GM11168 (cell line): ENCODE measurements around the gene ACADM.
"Not testable (repeated sequence)": the region's sequence is repeated elsewhere in the genome, so short reads cannot be mapped to it uniquely, and the experiment has no call there.

ENCODE experiments used
- in situ Hi-C: fragments of 300-500 bp; cut with MboI; formaldehyde crosslinking; loops from one replicate; pipeline ENCODE4 v1.12.0; 2022; ENCODE audit warnings: low sequenced_read_pairs; ENCODE audit not compliant: unreplicated experiment

ACADM gene

GRCh38 chr1:75791022-75791421 is 66.5 kb downstream of the ACADM start:
- in situ Hi-C loops: no loop called here

GRCh38 chr1:75792091-75792490 is 67.6 kb downstream of the ACADM start:
- in situ Hi-C loops: no loop called here

GRCh38 chr1:75794382-75794781 is 69.9 kb downstream of the ACADM start:
- in situ Hi-C loops: no loop called here

DNA sequence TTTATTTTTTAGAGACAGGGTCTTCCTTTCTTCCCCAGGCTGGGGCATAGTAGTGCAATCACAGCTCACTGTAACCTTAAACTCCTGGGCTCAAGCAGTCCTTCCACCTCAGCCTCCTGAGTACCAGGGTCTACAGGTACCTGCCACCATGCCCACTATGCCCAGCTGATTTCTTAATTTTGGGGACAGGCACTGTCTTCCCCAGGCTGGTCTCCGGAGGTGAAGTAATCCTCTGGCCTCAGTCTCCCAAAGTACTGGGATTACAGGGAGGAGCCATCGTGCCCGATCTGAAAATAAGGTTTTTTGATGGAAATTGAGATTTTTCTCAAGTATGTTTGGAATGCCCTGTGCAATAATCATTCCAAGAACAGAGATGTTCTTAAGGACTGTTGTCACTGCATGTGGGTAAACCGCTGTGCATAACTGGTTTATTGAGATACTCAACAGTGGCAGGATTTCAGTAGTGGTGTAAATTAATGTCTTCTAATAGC is 71.2 kb downstream of the ACADM start:
- in situ Hi-C loops: no loop called here

DNA sequence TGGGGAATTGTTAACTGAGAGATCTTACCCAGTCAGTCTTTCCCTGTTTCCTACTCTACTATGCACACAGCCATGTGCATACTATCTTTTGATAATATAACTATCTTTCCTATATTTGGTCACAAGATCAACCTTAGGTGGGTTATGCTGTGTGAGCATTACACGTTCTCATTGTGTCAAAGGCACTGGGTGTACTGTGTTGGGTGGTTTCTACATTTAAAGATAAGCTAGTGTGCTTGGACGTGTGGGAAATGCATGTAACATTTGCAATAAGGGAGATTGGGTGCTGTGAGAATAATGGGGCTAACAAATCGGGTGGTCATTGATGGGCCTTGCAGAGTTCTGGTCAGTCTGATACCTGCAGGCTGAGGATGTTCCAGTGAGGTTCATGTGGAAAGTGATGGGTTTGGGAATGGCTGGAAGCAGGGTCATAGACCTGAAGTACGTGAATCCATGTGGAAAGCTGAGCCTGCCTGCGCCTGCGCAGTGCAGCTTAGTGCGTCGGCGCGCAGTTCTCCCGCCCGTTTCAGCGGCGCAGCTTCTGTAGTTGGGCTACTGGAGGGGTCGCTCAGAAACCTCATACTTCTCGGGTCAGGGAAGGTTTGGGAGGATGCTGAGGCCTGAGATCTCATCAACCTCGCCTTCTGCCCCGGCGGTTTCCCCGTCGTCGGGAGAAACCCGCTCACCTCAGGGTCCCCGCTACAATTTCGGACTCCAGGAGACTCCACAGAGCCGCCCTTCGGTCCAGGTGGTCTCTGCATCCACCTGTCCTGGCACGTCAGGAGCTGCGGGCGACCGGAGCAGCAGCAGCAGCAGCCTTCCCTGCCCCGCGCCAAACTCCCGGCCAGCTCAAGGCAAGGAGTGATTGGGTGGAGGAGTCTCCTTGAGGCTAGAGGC is 72.1 kb downstream of the ACADM start, which contains the start of gene MSH4:
MSH4 (plus strand) TSS at position 507 of the 897 bp plus-strand sequence; CDS start at position 611, 104 bp downstream.
- in situ Hi-C loops: no loop called here

- in situ Hi-C loops: no loop called here
These were observed 72.7 kb downstream of the ACADM start for GRCh38 chr1:75797273-75797588.

DNA sequence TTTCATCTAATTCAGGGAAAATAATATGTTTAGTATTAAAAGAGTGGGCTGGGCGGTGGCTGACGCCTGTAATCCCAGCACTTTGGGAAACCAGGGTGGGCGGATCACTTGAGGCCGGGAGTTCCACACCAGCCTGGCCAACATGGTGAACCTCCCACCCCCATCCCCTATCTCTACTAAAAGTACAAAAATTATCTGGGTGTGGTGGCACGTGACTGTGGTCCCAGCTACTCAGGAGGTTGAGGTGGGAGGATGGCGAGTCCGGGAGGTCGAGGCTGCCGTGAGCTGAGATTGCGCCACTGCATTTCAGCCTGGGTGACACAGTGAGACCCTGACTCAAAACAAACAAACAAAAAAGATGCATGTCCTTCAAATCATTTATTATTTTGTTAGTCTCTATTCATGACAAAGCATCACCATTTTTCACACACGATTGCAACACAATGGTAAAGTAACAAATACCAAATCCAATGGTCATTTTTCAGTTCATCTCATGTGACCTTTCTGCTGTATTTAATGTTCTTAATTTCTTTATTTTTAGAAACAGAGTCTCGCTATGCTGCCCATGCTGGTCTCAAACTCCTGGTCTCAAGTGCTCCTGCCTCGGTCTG is 73.2 kb downstream of the ACADM start:
- in situ Hi-C loops: no loop called here

DNA sequence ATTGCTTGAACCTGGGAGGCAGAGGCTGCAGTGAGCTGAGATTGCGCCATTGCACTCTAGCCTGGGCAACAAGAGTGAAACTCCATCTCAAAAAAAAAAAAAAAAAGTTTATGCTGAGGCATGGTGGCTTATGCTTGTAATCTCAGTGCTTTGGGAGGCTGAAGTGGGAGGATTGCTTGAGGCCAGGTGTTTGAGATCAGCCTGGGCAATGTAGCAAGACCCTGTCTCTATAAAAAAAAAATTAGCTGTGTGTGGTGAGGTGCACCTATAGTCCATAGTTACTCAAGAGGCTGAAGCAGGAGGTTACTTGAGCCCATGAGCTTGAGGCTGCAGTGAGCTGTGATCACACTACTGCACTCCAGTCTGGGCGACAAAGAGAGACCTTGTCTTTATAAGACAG is 77.0 kb downstream of the ACADM start:
- in situ Hi-C loops: not testable (repeated sequence)

DNA sequence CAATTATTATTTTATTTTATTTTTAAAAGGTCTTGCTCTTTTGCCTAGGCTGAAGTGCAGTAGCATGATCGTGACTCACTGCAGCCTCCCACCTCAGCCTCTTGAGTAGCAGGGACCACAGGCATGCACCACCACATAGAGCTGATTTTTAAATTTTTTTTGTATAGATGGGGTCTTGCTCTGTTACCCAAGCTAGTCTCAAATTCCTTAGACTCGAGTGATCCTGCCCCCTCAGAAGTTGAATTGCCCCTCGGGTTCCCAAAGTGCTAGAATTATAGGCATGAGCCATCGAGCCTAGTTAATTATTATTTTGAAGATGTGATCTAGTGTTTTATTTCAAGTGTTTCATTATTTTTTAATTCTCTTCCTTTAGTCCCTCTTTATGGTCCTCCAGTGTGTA is 84.4 kb downstream of the ACADM start:
- in situ Hi-C loops: no loop called here

DNA sequence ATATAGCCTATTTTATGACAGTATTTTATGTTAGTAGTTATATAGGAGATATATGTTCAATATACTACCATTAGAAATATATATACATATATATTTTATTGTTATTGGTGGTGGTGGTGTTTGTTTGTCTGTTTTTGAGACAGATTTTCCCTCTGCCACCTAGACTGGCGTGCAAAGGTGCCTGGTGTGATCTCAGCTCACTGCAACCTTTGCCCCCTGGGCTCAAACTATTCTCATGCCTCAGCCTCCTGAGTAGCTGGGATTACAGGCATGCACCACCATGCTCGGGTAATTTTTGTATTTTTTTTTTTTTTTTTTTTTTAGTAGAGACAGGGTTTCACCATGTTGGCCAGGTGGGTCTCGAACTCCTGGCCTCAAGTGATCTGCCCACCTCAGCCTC is 85.6 kb downstream of the ACADM start:
- in situ Hi-C loops: not testable (repeated sequence)

DNA sequence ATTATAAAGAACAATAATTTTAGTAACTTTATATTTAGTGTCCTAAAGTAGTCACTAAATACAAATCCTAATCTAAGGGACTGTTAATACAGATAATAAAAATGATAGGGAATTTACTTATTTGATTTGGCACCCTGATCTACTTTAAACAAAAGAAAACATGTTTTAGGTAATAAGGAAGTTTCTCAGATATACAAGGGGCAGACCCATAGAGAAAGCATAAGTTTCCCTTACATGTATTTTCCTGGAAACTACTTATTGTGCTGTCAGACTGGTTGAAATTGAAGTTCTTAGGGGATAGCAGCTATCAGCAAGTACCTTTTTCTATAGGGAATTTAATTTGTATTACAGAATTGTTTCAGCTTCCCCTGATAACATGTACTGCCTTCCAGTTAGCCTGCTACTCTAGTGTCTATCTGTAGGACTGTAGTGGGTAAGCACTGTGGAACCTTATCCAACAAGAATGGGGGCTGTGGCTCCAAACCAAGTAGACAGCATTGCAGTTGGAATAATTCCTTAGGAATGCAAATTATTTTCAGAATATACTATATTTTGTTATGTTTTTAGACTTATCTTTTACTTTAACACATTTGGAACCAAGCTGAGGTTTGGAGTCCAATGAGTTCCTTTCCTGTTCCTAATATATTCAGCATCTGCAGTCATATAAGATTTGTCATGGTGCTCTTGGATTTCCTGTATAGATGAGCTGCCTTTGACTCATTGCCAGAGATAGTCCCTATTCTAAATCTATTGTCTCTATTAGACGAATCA is 86.9 kb downstream of the ACADM start:
- in situ Hi-C loops: no loop called here

- in situ Hi-C loops: no loop called here
These were observed 87.6 kb downstream of the ACADM start for GRCh38 chr1:75812065-75812464.
